ENCODE measurements around the gene SRPX2.

The SRPX2 gene

DNA sequence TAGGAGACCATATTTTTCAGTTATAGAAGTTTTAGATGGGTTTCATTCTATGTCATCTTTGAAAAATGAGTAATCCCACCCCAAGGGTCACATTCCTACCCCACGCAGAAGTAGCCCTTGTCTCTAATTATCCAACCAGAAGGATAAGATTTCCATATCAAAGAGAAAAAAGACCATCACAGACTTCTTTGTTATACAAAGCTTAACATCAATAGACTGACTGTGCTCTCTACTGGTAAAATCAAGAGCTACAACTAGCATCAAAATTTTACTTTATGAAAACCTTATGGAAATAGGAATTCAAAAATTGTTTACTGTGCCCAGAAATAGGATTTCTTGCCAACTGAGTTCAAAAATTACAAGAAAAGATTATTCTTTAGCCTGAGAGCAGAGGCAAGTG is 34.4 kb upstream of the SRPX2 start:
- H3K4me3 ChIP-seq (ENCODE audit: insufficient read depth, low read length, poor library complexity, severe bottlenecking): no peak overlapping the region
- no peaks in the 10 kb centered on the region for H3K79me2 ChIP-seq (ENCODE audit: insufficient read depth, low read length)
- H3K27me3 ChIP-seq (ENCODE audit: low read length): no peaks in the 10 kb centered on the region
- H3K27ac ChIP-seq (ENCODE audit: low read depth, low read length): no peak overlapping the region
- TF ChIP-seq EZH2phosphoT487 (conservative IDR thresholded peaks at IDR 0.05; ENCODE audit: low read length): no peak
- TF ChIP-seq, protein P1, sequence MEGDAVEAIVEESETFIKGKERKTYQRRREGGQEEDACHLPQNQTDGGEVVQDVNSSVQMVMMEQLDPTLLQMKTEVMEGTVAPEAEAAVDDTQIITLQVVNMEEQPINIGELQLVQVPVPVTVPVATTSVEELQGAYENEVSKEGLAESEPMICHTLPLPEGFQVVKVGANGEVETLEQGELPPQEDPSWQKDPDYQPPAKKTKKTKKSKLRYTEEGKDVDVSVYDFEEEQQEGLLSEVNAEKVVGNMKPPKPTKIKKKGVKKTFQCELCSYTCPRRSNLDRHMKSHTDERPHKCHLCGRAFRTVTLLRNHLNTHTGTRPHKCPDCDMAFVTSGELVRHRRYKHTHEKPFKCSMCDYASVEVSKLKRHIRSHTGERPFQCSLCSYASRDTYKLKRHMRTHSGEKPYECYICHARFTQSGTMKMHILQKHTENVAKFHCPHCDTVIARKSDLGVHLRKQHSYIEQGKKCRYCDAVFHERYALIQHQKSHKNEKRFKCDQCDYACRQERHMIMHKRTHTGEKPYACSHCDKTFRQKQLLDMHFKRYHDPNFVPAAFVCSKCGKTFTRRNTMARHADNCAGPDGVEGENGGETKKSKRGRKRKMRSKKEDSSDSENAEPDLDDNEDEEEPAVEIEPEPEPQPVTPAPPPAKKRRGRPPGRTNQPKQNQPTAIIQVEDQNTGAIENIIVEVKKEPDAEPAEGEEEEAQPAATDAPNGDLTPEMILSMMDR (IDR thresholded peaks at IDR 0.05; ENCODE audit: insufficient read depth, low read length, poor library complexity, severe bottlenecking): no peak
- no peaks in the 10 kb centered on the region for H4K20me1 ChIP-seq (ENCODE audit: low read depth, low read length)
- no peak overlapping the region for H2AFZ ChIP-seq (ENCODE audit: low read depth, low read length, severe bottlenecking)
- no peaks in the 10 kb centered on the region for H3K9me2 ChIP-seq (replicated peaks; ENCODE audit: insufficient read depth, low read length)
- H3K36me3 ChIP-seq (ENCODE audit: low read length): no peaks in the 10 kb centered on the region
- H3F3A ChIP-seq (ENCODE audit: insufficient read depth): no peaks in the 10 kb centered on the region
- H3K4me2 ChIP-seq (ENCODE audit: low read depth, low read length, poor library complexity, severe bottlenecking): no peak overlapping the region
- no peaks in the 10 kb centered on the region for H3K9me3 ChIP-seq (ENCODE audit: insufficient read depth, low read length)
- no peak overlapping the region for H3K9ac ChIP-seq (ENCODE audit: low read length)

DNA sequence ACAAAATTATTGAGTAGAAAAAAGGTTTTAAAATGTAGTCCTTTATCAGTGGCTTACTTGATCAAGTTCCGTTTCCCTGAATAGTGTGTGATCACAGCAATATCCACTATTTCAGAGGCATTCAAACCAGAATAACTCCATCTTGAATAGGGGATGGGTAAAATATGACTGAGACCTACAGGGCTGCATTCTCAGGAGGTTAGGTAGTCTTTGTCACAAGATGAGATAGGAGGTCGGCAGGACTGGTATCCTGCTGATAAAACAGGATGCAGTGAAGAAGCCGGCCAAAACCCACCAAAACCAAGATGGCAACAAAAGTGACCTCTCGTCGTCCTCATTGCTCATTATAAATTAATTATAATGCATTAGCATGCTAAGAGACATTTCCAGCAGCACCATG is 32.0 kb upstream of the SRPX2 start:
- Histone ChIP-seq H3K4me2 (ENCODE audit: low read depth, low read length, poor library complexity, severe bottlenecking) (no peak overlapping the region), H3K4me3 (ENCODE audit: insufficient read depth, low read length, poor library complexity, severe bottlenecking) (no peak overlapping the region), H3K36me3 (ENCODE audit: low read length) (no peaks in the 10 kb centered on the region), H3F3A (ENCODE audit: insufficient read depth) (no peaks in the 10 kb centered on the region), H3K9me2 (replicated peaks; ENCODE audit: insufficient read depth, low read length) (no peaks in the 10 kb centered on the region), H3K27ac (ENCODE audit: low read depth, low read length) (no peak overlapping the region), H4K20me1 (ENCODE audit: low read depth, low read length) (no peaks in the 10 kb centered on the region), H3K79me2 (ENCODE audit: insufficient read depth, low read length) (no peaks in the 10 kb centered on the region), H2AFZ (ENCODE audit: low read depth, low read length, severe bottlenecking) (no peak overlapping the region), H3K9ac (ENCODE audit: low read length) (no peak overlapping the region), H3K27me3 (ENCODE audit: low read length) (no peaks in the 10 kb centered on the region), H3K9me3 (ENCODE audit: insufficient read depth, low read length) (no peaks in the 10 kb centered on the region)
- TF ChIP-seq, protein P1 (IDR thresholded peaks at IDR 0.05; ENCODE audit: insufficient read depth, low read length, poor library complexity, severe bottlenecking): no peak
- TF ChIP-seq EZH2phosphoT487 (conservative IDR thresholded peaks at IDR 0.05; ENCODE audit: low read length): no peak

DNA sequence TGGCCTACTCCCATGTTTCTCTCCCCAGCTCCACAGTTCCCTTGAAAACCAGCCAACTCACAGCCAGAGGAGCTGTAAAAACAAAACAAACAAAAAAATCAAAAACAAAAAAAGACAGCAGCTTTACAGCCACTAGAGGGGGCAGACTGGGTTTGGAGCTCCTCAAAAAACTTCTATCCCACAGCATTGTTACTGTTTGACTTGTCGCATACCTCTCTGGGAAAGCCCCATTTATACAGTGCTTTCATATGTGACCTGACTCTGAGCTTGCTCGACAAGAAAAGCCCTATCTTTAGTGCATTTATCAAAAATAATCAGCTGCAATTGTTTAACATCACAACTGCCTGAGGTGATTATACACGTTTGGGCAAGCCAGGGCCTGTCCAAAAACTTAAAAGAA is 29.0 kb upstream of the SRPX2 start:
- Histone ChIP-seq H3K9me3 (ENCODE audit: insufficient read depth, low read length) (no peaks in the 10 kb centered on the region), H4K20me1 (ENCODE audit: low read depth, low read length) (no peaks in the 10 kb centered on the region), H3K27ac (ENCODE audit: low read depth, low read length) (no peak overlapping the region), H3K27me3 (ENCODE audit: low read length) (no peaks in the 10 kb centered on the region), H3K4me3 (ENCODE audit: insufficient read depth, low read length, poor library complexity, severe bottlenecking) (no peak overlapping the region), H3K79me2 (ENCODE audit: insufficient read depth, low read length) (no peaks in the 10 kb centered on the region), H3F3A (ENCODE audit: insufficient read depth) (no peaks in the 10 kb centered on the region), H2AFZ (ENCODE audit: low read depth, low read length, severe bottlenecking) (no peak overlapping the region), H3K9me2 (replicated peaks; ENCODE audit: insufficient read depth, low read length) (no peaks in the 10 kb centered on the region), H3K36me3 (ENCODE audit: low read length) (no peaks in the 10 kb centered on the region), H3K9ac (ENCODE audit: low read length) (no peak overlapping the region), H3K4me2 (ENCODE audit: low read depth, low read length, poor library complexity, severe bottlenecking) (no peak overlapping the region)
- no peak for TF ChIP-seq EZH2phosphoT487 (conservative IDR thresholded peaks at IDR 0.05; ENCODE audit: low read length)
- TF ChIP-seq, protein P1 (IDR thresholded peaks at IDR 0.05; ENCODE audit: insufficient read depth, low read length, poor library complexity, severe bottlenecking): peak; percentile 20
